Non-pigmented ciliary epithelial cell (primary cell): ENCODE results near the gene CS.

Experiments
- DNase-seq: peaks from one replicate; pipeline ENCODE4 v3.0.0-alpha.2; 2010; ENCODE audit warnings: low read depth

Gene CS

GRCh38 chr12:56247923-56248322, 52.2 kb downstream of the CS start:
- no peak for DNase-seq

DNA sequence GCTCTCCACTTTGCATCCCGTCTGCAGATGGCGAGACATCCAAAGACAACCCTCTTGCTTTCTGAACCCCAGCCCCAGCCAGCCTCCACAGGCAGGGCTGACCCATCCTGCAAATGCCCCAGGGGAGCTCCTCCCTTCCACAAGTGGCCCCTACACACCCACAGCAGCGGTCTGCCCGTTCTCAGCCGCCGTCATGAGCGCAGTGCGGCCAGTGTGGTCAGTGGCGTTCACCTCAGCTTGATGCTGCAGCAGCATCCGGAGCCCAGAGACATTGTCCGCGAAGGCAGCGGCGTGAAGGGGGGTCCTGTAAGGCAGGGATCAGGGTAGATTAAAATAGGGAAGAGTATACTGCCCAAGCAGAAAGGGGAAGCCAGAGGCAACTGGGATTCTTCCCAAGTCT, 55.6 kb downstream of the CS start:
- no peak for DNase-seq

DNA sequence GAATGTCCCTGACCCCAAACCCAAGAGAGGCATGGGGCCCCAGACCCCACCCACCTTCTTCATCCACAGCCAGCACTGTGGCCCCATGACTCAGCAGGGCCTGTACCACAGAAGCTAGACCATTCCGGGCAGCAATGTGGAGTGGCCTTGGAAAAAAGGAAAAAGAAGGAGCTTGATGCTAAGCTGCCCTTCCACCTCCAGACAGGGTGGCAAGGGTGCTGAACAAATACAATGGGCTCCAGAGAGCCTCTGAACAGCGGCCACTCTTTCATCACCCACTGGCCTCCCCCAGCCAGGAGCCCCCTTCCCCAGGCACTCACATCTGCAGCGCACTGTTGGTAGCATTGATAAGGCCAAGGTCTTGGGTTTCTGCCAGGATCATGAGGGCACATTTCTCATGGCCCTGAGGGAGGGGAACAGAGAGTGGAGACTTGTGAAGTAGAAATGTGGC, 56.4 kb downstream of the CS start:
- no peak for DNase-seq

- no peak for DNase-seq
Observed at GRCh38 chr12:56242986-56243385, 57.1 kb downstream of the CS start.

DNA sequence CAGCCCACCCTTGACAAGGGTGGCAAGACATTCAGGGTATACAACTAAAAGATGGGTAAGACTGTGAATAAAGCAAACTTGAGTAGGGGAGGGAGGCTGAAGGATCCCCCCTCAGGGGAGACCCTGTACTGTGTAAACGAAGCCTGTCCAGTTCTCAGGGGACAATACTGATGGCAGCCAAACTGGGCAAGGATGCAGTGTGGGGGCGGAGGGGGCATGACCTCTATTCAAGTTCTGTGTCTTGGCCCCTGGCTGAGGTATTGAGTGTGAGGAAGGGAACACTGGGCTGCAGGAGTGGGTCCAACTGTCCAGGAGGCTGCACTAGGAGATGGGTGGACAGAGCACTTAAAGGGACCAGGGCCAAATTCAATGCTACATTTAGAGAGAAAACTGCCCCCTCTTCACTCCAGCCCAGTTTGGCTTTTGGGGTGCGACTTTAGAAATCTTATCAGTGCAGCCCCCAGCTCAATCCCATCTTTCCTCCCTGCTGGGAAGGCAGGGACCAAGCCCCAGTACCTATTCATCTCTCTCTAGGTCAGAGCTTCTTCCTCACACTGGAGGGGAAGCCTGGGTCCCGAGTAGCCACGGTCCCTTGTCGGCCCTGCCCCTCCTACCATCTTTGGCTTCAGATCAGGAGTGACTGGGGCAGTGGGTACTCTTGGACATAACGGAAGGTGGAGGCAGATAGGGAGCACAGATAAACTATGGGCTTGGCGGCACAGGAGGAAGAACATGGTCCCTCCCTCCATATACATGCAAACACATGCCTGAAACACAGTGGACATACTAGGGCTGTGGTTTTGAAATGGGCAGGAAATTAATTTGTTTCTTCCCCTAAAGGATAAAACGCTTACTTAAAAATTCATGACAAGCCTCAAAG, 58.5 kb downstream of the CS start:
- no peak for DNase-seq

DNA sequence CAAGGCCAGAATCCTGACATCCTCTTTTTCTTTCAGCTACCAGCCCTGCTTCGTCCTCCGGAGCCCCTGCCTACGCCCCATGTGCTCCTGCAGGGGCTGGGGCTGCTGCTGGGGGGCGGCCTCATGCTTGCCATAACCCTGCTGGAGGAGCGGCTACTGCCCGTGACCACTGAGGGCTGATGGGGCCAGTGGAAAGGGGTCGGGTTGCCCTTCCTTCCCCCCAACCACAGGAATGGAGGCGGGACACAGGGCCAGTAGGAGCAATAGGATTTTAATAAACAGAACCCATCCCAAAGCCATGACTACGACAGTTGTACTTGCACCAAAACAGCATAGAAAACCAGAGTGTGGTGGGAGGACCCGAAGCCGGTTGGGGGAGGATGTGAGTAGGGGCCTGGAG, 62.6 kb downstream of the CS start:
- no peak for DNase-seq

DNA sequence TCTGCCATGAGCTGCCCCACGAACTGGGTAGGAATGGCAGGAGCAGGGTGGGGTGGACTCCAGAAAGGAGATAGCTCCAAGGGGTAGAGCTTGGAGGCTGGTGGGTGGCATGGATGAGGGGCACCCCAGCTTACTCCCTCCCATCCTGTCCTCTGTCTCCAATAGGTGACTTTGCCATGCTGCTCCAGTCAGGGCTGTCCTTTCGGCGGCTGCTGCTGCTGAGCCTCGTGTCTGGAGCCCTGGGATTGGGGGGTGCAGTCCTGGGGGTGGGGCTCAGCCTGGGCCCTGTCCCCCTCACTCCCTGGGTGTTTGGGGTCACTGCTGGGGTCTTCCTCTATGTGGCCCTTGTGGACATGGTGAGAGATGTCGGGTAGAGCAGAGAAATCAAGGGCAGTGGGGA, 63.1 kb downstream of the CS start:
- DNase-seq, result no peak

DNA sequence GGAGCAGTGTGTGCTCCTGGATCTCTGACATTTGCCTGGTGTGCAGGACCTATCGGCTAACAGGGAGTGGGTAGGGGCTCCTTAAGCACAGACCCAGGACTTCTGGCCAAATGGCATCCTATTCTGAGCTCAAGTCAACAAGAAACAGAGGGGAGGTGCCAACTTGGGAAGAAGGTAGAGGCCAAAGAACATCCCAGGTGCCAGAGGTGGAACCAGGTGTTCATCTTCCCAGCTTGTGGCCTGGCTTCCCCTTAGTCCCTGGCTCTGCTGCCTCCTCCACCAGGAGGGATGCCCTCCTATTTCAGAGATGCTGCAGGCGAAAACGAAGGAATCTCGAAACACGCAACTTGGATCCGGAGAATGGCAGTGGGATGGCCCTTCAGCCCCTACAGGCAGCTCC, 64.0 kb downstream of the CS start:
- DNase-seq, result no peak

DNA sequence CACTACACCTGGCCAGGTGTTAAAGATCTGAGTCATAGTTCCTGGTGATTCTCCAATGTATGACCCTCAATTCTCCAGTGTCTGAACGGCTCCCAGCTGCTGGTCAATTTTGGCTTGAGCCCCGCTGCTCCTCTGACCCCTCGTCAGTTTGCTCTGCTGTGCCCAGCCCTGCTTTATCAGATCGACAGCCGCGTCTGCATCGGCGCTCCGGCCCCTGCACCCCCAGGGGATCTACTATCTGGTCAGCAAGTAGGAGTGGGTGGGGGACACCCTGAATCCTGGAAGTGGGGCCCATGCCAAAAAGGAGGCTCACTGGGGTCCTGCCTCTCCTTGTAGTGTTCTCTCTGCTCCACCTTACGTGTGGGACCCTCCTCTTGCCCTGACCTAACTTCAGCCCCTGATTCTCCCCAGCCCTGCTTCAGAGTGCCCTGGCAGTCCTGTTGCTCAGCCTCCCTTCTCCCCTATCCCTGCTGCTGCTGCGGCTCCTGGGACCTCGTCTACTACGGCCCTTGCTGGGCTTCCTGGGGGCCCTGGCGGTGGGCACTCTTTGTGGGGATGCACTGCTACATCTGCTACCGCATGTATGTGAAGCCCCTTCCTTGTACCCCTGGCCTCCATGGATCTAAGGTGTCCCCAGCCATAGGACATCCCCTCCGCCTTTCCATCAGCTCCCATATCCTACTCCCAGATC, 65.2 kb downstream of the CS start:
- no peak for DNase-seq

DNA sequence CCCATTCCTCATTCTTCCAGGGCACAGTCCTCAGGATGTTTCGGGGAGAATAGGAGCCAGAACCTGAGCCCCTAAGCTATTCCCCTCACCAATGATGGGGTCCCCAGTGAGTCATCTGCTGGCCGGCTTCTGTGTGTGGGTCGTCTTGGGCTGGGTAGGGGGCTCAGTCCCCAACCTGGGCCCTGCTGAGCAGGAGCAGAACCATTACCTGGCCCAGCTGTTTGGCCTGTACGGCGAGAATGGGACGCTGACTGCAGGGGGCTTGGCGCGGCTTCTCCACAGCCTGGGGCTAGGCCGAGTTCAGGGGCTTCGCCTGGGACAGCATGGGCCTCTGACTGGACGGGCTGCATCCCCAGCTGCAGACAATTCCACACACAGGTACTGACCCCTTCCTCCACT, 68.9 kb downstream of the CS start:
- DNase-seq, result no peak

GRCh38 chr12:56230432-56231183, 69.5 kb downstream of the CS start:
- DNase-seq, result no peak

GRCh38 chr12:56229916-56230431, 70.2 kb downstream of the CS start, which contains the start of gene SLC39A5:
Gene SLC39A5, plus strand, starts transcription at chr12:56230051. Its CDS starts 1,224 bp downstream, at chr12:56231275.
- no peak for DNase-seq

DNA sequence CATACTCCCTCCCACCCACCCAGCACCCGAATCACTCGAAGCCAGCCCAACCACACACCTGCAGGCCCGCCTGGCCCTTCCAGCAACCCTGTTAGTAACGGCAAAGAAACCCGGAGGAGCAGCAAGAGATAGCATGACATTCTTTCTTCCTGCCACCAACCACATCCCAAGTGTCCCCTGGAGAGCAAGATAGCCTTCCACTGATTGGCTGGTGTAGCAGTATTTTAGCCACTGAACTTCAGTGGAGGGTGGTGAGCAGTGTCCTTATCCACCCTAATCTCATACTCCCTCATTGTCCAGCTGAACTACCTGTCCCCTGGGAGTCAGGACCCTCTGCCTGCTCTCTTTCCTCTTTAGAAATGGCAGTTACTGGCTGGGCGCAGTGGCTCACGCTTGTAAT, 71.0 kb downstream of the CS start:
- no peak for DNase-seq

DNA sequence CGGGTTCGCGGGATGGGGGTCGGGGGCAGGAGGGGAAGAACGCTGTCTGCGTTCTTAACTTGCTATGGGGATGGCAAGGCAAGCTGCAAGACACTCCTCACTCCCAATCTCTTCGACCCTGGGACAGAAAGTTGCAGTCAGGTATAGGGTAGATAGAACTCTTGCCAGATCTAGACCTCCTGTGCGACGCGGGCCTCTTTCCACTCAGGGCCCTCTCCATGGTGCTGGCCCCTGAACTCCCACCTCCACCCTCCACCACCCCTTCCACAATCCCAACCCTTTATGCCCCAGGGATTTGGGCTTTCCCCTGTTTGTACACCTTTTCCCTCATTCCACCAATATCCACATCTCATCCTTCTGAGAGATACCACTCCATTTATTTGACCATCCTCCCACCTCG, 75.2 kb downstream of the CS start:
- DNase-seq, result no peak

DNA sequence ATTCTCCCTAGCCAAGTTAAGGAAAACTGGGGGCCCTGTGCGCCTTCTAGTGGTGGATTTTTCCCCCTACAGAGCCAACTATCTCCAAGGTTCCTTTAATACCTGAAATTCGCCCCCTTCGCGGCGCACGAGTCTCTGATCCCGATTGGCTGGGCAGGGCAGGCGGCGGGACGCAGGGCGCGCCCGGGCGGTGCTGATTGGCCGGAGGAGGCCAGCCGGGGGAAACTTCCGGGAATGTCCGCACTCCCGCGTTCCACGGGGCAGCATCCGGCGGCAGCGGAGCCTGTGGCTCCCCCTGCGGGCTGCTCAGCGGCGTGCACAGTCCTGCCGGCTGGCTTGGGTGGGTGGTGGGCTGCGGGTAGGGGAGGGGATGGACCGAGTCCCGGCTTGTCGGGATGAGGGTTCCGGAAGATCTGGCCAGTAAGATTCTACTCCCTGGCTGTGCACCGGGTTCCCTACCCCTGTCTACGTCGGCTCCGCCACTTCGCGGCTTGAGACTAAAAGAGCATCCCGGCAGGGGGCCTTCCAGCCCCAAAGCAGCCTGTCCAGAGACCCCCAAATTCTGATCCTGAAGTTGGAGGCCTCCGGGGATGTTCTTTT, 75.9 kb downstream of the CS start, which contains the start of gene NABP2:
Gene NABP2, plus strand, starts transcription at position 241 of the 600 bp plus-strand sequence. CDS start 515 bp downstream, outside the sequence.
- peak; percentile 82 for DNase-seq

GRCh38 chr12:56223571-56224101, 76.5 kb downstream of the CS start:
- no peak for DNase-seq

- no peak for DNase-seq
Observed at GRCh38 chr12:56222531-56222895, 77.6 kb downstream of the CS start.

DNA sequence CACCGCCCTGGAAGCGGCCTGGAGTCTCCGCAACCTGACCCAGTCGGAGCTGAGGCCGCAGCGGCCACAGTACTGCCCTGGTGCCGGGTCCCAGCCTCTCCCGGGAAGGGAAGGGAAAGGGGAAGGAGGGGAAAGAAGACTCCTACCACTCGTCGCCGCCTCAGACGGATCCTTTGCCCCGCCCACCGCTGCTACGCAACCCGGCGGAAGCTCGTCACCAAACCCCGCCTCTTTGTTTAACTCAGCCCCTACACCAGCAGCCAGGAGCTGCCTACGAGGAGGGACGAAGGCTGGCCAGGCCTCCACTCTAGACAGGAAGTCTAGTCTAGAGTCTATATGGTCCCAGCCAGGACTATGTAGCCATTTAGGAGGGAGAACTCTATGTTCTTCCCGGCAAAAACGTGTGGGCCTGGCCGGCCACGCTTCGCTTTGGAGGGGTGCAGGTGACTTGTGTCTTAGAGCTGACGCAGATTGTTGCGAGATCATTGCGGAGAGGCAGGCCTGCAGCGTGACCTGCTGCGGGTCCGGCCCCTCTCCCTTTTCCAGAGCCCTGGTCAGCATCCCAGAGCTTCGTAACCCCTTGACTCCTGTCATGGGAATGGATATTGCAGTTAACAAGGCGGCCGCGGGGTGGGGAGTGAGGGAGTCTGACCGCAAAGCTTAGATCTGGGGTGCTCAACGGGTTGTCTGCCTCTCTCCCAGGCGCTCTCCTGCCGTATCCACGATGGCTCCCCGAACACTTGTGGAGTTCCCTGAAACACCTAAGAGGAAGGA, 78.2 kb downstream of the CS start, which contains the start of gene RNF41:
Gene RNF41, minus strand, starts transcription at position 166 of the 774 bp plus-strand sequence. CDS start 7,875 bp downstream, outside the sequence.
- peak; percentile 92 for DNase-seq
